Measurements from ENCODE around the gene SLAMF6. TPM values are rescaled to one million over a fixed set of nuclear protein-coding genes. Genes with fewer than 3 reads are reported as not detected.

Gene SLAMF6
- total RNA-seq, 1 donor from 2014 or later, result not detected

DNA sequence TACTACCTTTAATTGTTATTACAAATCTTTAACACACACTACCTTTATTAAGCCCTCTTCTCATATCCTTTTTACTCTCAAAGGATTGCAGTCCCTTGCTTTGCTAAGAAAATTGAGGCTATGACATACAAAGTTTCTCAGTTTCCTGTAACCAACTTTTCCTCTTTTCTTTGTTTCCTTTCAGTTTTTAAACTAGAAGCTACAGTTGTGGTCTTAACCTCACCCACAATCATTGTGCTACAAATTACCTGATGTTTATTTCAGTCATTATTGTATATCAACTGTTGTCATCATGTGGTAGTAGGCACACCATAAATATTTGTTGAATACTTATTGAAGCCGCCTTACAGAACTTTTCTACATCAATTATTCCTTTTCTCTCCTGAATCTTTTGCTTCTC is 51.8 kb downstream of the SLAMF6 start:
- no peak for DNase-seq (ENCODE audit: low read depth, low spot score)

DNA sequence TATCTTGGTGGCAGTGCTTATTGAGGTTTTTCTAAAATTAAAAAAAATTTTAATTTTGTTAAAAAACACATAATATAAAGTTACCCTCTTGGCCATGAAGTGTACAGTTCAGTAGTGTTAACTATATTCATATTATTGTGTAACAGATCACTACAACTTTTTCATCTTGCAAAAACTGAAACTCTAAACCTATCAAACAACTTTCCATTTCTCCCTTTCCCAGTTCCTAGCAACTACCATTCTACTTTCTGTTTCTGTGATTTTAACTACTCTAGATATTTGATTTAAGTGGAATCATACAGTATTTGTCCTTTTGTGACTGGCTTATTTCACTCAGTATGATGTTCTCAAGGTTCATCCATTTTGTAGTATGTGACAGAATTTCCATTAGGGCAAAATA is 55.5 kb downstream of the SLAMF6 start:
- DNase-seq (ENCODE audit: low read depth, low spot score), result no peak

- no peak for DNase-seq (ENCODE audit: low read depth, low spot score)
Measured at GRCh38 chr1:160466961-160467360, 56.1 kb downstream of the SLAMF6 start.

- no peak for DNase-seq (ENCODE audit: low read depth, low spot score)
Measured at GRCh38 chr1:160465123-160465522, 57.9 kb downstream of the SLAMF6 start.

DNA sequence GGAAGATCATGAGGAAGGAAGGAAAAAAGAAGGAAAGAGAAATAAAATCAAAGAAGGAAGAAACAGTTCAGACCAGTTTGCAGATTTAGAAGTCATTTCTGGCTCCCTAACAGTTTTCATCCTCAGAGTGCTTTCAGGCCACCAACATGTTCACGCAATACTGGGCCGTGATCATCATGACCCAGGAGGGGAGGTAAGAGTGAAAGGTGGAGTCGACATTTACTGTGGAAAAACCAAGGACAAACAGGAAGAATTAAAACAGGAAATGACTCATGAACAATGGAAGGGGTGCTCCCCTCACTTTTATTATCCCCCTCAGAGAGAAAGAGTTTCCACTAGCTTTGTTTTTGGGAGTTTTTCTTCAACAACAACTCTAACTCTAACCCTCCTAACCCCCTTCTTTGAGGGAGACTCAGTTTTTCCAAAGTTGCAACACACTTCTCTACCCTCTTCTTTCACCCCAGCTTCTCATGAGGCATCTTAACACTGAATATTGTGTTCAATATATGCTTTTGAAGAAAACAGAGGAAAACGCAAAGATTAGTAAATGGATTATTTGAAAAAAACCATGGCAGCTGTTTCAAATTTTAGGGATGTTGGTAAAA is 62.3 kb downstream of the SLAMF6 start:
- DNase-seq (ENCODE audit: low read depth, low spot score), result no peak

DNA sequence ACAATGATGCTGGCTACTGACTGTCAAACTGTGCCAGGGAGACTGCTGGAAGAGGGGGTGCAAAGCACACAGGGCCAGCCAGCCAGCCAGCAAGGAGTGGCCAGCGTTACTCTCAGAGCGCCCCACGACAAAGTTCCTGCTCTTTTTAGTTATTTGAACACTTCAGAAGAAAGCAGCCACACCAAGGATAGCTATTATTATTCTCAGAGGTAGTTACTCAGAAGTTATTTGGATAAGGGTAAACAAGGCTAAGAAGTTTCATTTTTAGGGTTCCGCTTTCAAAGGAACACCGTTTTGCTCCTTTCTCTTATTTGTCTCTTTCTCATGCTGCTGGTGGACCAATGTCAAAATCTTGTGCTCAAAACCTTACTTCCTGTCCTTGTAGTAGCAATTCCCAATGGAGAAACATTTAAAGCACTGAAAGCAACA is 62.8 kb downstream of the SLAMF6 start:
- DNase-seq (ENCODE audit: low read depth, low spot score), result no peak

DNA sequence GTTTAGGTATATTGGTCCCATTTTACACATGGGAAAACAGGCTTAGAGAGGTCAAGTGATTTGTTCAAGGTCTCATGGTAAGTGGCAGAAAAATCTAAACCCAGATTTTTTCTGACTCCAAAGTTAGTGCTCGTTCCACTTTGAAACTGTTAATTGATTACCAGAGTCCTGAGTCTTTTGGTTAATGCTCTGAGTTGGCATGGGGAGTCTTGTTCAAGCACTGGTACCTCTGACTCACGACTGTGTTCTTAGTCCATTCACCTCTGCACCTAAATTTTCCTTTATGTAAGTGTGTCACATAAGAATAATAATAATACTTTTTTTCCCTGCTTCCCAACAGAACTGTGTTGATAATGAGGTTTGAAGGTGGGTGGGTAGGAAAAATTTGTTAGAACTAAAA is 63.4 kb downstream of the SLAMF6 start:
- DNase-seq (ENCODE audit: low read depth, low spot score), result no peak

GRCh38 chr1:160459056-160459455 is 64.0 kb downstream of the SLAMF6 start:
- no peak for DNase-seq (ENCODE audit: low read depth, low spot score)

DNA sequence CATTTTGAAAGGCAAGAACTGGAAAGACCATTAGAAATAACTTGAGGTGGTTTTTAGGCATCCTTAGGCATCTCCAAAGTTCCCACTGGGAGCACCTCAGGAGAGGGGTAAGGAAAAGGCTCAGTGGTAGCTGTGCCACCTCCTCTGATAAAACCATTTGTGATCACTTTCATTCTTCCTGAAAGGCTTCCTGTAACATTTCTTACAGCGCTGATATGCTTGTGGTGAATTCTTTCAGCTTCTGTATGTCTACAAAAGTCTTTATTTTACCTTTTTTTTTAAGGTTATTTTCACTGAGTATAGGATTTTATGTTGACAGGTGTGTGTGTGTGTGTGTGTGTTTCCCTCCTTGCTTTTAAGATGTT is 67.9 kb downstream of the SLAMF6 start:
- DNase-seq (ENCODE audit: low read depth, low spot score), result no peak

- DNase-seq (ENCODE audit: low read depth, low spot score), result no peak
Measured at GRCh38 chr1:160454371-160455152, 68.5 kb downstream of the SLAMF6 start.

- DNase-seq (ENCODE audit: low read depth, low spot score), result no peak
Measured at GRCh38 chr1:160453443-160453842, 69.6 kb downstream of the SLAMF6 start.

DNA sequence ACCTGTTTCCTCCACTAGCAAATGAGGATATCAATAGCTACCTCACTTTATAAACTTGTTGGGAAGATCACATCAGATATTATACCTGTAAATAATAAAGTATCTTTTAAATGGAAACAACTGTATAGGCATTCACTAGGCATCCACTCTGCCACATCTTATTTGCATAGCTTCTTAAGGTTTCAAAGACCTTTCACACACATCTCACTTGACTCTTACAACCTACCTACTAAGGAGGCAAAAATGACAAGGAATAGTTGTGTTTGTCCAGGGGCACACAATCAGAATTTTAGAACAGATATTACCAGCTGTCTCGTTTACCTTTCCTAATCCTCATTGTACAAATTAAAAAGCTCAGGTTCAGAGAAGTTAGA is 71.2 kb downstream of the SLAMF6 start:
- DNase-seq (ENCODE audit: low read depth, low spot score), result no peak

- DNase-seq (ENCODE audit: low read depth, low spot score), result no peak
Measured at GRCh38 chr1:160451119-160451858, 71.8 kb downstream of the SLAMF6 start.

DNA sequence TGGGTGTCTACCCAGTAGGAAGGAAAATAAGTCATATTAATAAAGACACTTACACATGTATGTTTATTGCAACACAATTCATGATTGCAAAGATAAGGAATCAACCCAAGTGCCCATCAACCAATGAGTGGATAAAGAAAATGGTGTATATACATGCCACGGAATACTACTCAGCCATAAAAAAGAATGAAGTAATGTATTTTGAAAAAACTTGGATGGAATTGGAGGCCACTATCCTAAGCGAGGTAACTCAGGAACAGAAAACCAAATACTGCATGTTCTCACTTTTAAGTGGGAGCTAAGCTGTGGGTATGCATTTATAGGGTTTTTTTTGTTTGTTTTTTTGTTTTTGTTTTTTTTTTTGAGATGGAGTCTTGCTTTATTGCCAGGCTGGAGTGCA is 73.6 kb downstream of the SLAMF6 start:
- no peak for DNase-seq (ENCODE audit: low read depth, low spot score)

GRCh38 chr1:160446945-160447600 is 76.0 kb downstream of the SLAMF6 start:
- DNase-seq (ENCODE audit: low read depth, low spot score), result no peak

GRCh38 chr1:160439718-160440117 is 83.3 kb downstream of the SLAMF6 start:
- no peak for DNase-seq (ENCODE audit: low read depth, low spot score)

DNA sequence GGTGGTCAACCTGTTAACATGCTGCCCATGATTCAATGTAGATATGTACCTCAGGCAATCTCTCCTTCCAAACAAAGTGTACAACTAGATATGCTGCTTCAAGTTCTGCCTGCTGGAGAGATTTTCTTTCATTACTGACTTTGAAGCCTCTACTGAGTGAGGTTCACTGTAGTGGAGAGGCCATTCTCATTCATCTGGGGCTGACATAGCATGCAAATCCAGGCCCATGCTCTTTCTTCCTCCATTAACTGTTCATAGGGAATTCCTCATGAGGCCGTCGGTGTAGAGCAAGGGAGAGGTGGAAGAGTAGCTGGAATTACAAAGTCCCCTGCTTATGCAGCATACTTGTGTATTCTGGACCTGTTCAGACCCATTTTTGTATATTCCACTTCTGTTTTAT is 84.1 kb downstream of the SLAMF6 start:
- DNase-seq (ENCODE audit: low read depth, low spot score), result no peak

GRCh38 chr1:160438317-160438918 is 84.6 kb downstream of the SLAMF6 start:
- DNase-seq (ENCODE audit: low read depth, low spot score), result no peak

- no peak for DNase-seq (ENCODE audit: low read depth, low spot score)
Measured at GRCh38 chr1:160437432-160438316, 85.4 kb downstream of the SLAMF6 start.

GRCh38 chr1:160436966-160437365 is 86.1 kb downstream of the SLAMF6 start:
- DNase-seq (ENCODE audit: low read depth, low spot score), result no peak

Data from pulmonary artery endothelial cell (primary cell).